ENCODE data around the gene SPON1.

GRCh38 chr11:14255238-14255534, 292.7 kb downstream of the SPON1 start:
- TF ChIP-seq POLR2AphosphoS5 (IDR thresholded peaks at IDR 0.05; ENCODE audit: low read depth, low read length): no peak
- TF ChIP-seq SIN3A (IDR thresholded peaks at IDR 0.05; ENCODE audit: borderline replicate concordance, insufficient read depth, low read length): no peak
- no peak for TF ChIP-seq REST (IDR thresholded peaks at IDR 0.05; ENCODE audit: insufficient read depth in 1 of 2, low read depth in 2 of 2, low read length in 2 of 2)
- no peak for TF ChIP-seq TAF1 (IDR thresholded peaks at IDR 0.05; ENCODE audit: borderline replicate concordance, insufficient read depth, low read length)

Data from PFSK-1 (cell line).